Right lobe of liver (tissue), 4 donors: ENCODE measurements around the gene TRIM31.

Experiments used
- POLR2A ChIP-seq: fragments of 450-650 bp; IDR thresholded peaks from one replicate; pipeline ENCODE4 v1.6.1; 2017; ENCODE audit warnings: antibody characterized with exemption, mild to moderate bottlenecking
- TF ChIP-seq, protein P1 (sequence below), 4 donors: fragments of 200-600 bp in 3 of 4; fragments of 450-650 bp in 1 of 4; IDR thresholded peaks; one replicate each; pipeline versions ENCODE4 v1.5.1 to v1.8.0; 2016 to 2022; ENCODE audit warnings: antibody characterized with exemption in 4 of 4, mild to moderate bottlenecking in 2 of 4
- donor health status: DM: no; HTN: no; CAD: no.
- donor health status: DM: no; HTN: no; CAD: no.
- donor health status: DM: no; HTN: yes; CAD: no.

DNA sequence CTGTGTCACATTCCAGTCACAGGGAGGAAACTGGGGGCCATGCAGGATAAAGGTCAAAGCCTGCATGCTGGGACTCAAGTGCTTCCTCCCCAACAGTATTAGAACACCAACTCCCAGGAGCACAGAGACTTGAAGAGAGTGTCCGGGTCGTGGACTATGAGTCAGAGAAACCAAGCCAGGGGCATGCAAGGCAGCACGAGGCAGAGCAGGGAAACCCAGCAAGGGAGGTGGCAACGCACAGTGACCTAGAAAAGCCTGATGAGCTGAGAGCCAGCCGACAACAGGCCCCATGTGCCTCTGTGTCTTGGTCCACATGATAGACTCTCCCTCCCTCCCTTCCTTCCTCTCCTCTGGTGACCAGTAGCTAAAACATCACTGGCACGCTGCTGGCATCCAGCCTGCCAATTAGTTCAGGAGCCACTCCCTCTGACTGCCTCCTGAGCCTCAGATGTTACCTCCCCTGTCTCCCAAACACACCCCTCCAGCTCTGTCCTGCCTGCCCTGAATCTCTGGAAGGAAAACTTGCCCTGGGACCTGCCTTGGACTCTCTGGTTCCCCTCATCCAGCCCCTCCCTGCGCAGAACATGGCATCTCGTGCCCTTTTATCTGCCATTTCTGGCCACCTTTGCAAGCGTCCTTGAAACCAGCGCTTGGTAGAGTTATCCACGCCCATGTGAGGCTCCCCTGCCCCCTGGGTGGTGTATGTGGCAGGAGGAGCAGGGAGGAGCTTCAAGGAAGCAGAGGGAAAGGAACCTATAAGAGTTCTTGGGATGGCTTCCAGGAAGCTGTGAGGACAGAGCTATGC is 21.1 kb downstream of the TRIM31 start:
- TF ChIP-seq, protein P1, sequence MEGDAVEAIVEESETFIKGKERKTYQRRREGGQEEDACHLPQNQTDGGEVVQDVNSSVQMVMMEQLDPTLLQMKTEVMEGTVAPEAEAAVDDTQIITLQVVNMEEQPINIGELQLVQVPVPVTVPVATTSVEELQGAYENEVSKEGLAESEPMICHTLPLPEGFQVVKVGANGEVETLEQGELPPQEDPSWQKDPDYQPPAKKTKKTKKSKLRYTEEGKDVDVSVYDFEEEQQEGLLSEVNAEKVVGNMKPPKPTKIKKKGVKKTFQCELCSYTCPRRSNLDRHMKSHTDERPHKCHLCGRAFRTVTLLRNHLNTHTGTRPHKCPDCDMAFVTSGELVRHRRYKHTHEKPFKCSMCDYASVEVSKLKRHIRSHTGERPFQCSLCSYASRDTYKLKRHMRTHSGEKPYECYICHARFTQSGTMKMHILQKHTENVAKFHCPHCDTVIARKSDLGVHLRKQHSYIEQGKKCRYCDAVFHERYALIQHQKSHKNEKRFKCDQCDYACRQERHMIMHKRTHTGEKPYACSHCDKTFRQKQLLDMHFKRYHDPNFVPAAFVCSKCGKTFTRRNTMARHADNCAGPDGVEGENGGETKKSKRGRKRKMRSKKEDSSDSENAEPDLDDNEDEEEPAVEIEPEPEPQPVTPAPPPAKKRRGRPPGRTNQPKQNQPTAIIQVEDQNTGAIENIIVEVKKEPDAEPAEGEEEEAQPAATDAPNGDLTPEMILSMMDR (IDR thresholded peaks at IDR 0.05): no peak
- no peak for TF ChIP-seq POLR2A
